ENCODE results near the gene AP1M1. TPM values are rescaled to one million over a fixed set of nuclear protein-coding genes. Genes with fewer than 3 reads are reported as not detected.

AP1M1 gene
- polyA plus RNA-seq, 4 donors = 29.7 to 97.8 (median 58.0) TPM

- DNase-seq = no peak
- no peak for FAIRE-seq
- Histone ChIP-seq H3K27me3 (ENCODE audit: control insufficient read depth in 3 of 3, insufficient read depth in 3 of 3, low read length in 3 of 3) (peaks cover 0 to 2% (median 0%) of the 10 kb centered on the region in 3 donors), H3K4me1 (ENCODE audit: control insufficient read depth in 3 of 3, insufficient read depth in 2 of 3, low read depth in 1 of 3, low read length in 2 of 3) (peaks cover 0 to 28% (median 4%) of the 10 kb centered on the region in 3 donors), H3K9me3 (ENCODE audit: control insufficient read depth in 2 of 2, insufficient read depth in 1 of 2, low read depth in 1 of 2, low read length in 1 of 2) (peaks cover 0 to 5% of the 10 kb centered on the region in 2 donors), H3K27ac (ENCODE audit: low read depth in 1 of 3, low read length in 2 of 3) (no peak overlapping the region), H3K4me3 (ENCODE audit: low read depth in 1 of 3, low read length in 3 of 3) (no peak overlapping the region), H3K36me3 (ENCODE audit: control insufficient read depth in 3 of 3, insufficient read depth in 2 of 3, low read depth in 1 of 3, low read length in 3 of 3) (no peaks in the 10 kb centered on the region)
- WGBS, 3 donors = 34 to 51% (median 38%) methylated on average over 18 of the region's 18 CpGs
Observed at GRCh38 chr19:16261584-16262368, 64.1 kb downstream of the AP1M1 start.

GRCh38 chr19:16262618-16263017 lies 64.9 kb downstream of the AP1M1 start:
- FAIRE-seq (no peak), DNase-seq (peak; percentile 79 to 89)
- H3K27ac ChIP-seq (ENCODE audit: low read depth in 1 of 3, low read length in 2 of 3) = peak overlapping the region in 1 of 3 donors; percentile 58
- peaks cover 0 to 5% of the 10 kb centered on the region in 2 donors for H3K9me3 ChIP-seq (ENCODE audit: control insufficient read depth in 2 of 2, insufficient read depth in 1 of 2, low read depth in 1 of 2, low read length in 1 of 2)
- H3K4me3 ChIP-seq (ENCODE audit: low read depth in 1 of 3, low read length in 3 of 3) = no peak overlapping the region
- no peaks in the 10 kb centered on the region for H3K36me3 ChIP-seq (ENCODE audit: control insufficient read depth in 3 of 3, insufficient read depth in 2 of 3, low read depth in 1 of 3, low read length in 3 of 3)
- 12 to 52% (median 28%) methylated on average over 8 of the region's 8 CpGs for WGBS, 3 donors
- peaks cover 0 to 28% (median 4%) of the 10 kb centered on the region in 3 donors for H3K4me1 ChIP-seq (ENCODE audit: control insufficient read depth in 3 of 3, insufficient read depth in 2 of 3, low read depth in 1 of 3, low read length in 2 of 3)
- H3K27me3 ChIP-seq (ENCODE audit: control insufficient read depth in 3 of 3, insufficient read depth in 3 of 3, low read length in 3 of 3) = peaks cover 0 to 2% (median 0%) of the 10 kb centered on the region in 3 donors

- peak overlapping the region in 1 of 3 donors; percentile 58 for H3K27ac ChIP-seq (ENCODE audit: low read depth in 1 of 3, low read length in 2 of 3)
- no peak for DNase-seq
- H3K9me3 ChIP-seq (ENCODE audit: control insufficient read depth in 2 of 2, insufficient read depth in 1 of 2, low read depth in 1 of 2, low read length in 1 of 2) = peaks cover 0 to 5% of the 10 kb centered on the region in 2 donors
- peaks cover 0 to 28% (median 4%) of the 10 kb centered on the region in 3 donors for H3K4me1 ChIP-seq (ENCODE audit: control insufficient read depth in 3 of 3, insufficient read depth in 2 of 3, low read depth in 1 of 3, low read length in 2 of 3)
- peaks cover 0 to 2% (median 0%) of the 10 kb centered on the region in 3 donors for H3K27me3 ChIP-seq (ENCODE audit: control insufficient read depth in 3 of 3, insufficient read depth in 3 of 3, low read length in 3 of 3)
- no peak for FAIRE-seq
- WGBS, 3 donors = 18 to 53% (median 40%) methylated on average over 13 to 14 of the region's 14 CpGs
- no peak overlapping the region for H3K4me3 ChIP-seq (ENCODE audit: low read depth in 1 of 3, low read length in 3 of 3)
- no peaks in the 10 kb centered on the region for H3K36me3 ChIP-seq (ENCODE audit: control insufficient read depth in 3 of 3, insufficient read depth in 2 of 3, low read depth in 1 of 3, low read length in 3 of 3)
Observed at GRCh38 chr19:16263141-16263761, 65.5 kb downstream of the AP1M1 start.

DNA sequence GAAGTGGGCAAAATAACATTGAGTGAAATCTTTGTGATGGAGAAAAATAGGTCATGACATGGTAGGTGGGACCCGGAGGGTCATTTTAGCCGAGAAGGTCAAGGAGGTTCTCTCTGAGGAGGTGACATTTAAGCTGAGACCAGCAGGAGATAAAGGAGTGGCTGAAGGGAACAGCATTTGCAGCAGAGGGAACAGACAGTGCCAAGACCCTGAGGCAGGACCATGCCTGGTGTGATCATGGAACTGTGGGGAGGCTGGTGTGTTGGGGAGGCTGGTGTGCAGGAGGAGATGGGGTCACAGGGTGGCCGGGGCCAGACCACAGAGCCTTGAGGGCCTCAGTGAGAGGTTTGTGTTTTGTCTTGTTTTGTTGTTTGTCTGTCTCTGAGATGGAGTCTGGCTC lies 67.5 kb downstream of the AP1M1 start:
- Histone ChIP-seq H3K9me3 (ENCODE audit: control insufficient read depth in 2 of 2, insufficient read depth in 1 of 2, low read depth in 1 of 2, low read length in 1 of 2) (peaks cover 0 to 4% of the 10 kb centered on the region in 2 donors), H3K4me3 (ENCODE audit: low read depth in 1 of 3, low read length in 3 of 3) (no peak overlapping the region), H3K36me3 (ENCODE audit: control insufficient read depth in 3 of 3, insufficient read depth in 2 of 3, low read depth in 1 of 3, low read length in 3 of 3) (no peaks in the 10 kb centered on the region), H3K4me1 (ENCODE audit: control insufficient read depth in 3 of 3, insufficient read depth in 2 of 3, low read depth in 1 of 3, low read length in 2 of 3) (peaks cover 0 to 28% (median 4%) of the 10 kb centered on the region in 3 donors), H3K27ac (ENCODE audit: low read depth in 1 of 3, low read length in 2 of 3) (no peak overlapping the region), H3K27me3 (ENCODE audit: control insufficient read depth in 3 of 3, insufficient read depth in 3 of 3, low read length in 3 of 3) (peaks cover 0 to 2% (median 0%) of the 10 kb centered on the region in 3 donors)
- DNase-seq = no peak
- WGBS, 3 donors = 67 to 89% (median 79%) methylated on average over 3 of the region's 3 CpGs
- no peak for FAIRE-seq

DNA sequence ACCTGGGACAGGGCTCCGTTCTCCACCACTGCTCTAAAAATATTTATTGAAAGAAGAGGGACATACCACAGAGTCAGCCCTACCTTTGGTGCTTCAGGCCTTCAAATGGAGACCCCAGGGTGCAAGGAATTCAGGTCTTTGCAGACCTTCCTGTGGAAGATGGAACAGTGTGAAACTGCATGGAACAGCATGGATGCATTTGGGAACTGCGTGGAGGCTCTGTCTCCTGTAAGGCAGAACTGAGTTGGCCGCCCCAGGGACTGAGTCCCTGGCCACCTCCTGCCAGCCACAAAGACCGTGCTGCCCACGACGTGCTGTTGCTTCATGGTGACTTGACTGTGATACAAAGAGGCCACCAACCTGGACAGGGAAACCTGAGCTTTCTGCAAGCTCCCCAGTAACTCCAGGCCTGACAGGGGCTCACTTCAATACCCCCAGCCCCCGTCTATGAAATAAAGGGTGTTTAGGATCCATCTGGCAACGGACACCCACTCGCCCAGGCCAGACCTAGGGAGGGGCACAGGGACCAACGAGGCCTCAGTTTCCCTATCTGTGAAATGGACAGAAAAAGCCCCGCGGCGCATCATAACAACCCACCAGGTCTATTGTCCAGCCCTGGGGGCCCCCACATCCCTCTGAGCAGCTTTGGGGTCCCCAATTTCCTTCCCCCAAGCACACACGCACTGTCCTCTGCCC lies 68.3 kb downstream of the AP1M1 start:
- no peaks in the 10 kb centered on the region for H3K36me3 ChIP-seq (ENCODE audit: control insufficient read depth in 3 of 3, insufficient read depth in 2 of 3, low read depth in 1 of 3, low read length in 3 of 3)
- H3K4me1 ChIP-seq (ENCODE audit: control insufficient read depth in 3 of 3, insufficient read depth in 2 of 3, low read depth in 1 of 3, low read length in 2 of 3) = peaks cover 0 to 28% (median 4%) of the 10 kb centered on the region in 3 donors
- WGBS, 3 donors = 81 to 89% (median 81%) methylated on average over 14 of the region's 14 CpGs
- no peak overlapping the region for H3K27ac ChIP-seq (ENCODE audit: low read depth in 1 of 3, low read length in 2 of 3)
- no peaks in the 10 kb centered on the region for H3K9me3 ChIP-seq (ENCODE audit: control insufficient read depth in 2 of 2, insufficient read depth in 1 of 2, low read depth in 1 of 2, low read length in 1 of 2)
- FAIRE-seq (no peak), DNase-seq (no peak)
- H3K27me3 ChIP-seq (ENCODE audit: control insufficient read depth in 3 of 3, insufficient read depth in 3 of 3, low read length in 3 of 3) = peaks cover 0 to 2% (median 0%) of the 10 kb centered on the region in 3 donors
- no peak overlapping the region for H3K4me3 ChIP-seq (ENCODE audit: low read depth in 1 of 3, low read length in 3 of 3)

DNA sequence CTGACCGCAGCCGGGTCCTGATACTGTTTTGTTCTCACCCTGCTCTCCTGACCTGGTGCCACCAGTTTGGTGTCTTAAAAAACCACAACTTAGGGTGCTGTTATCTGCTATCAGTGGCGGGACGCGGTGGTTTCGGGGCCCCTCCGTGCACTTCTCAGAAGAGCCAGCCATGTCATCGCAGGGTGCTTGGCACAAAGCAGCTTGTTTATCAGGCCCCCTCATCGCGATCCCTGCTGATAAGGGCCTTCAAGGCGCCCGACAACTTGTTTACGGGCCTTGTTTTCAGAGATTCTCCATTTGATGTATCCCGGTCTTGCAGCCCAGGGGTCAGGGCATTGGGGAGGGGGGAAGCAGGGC lies 68.9 kb downstream of the AP1M1 start:
- H3K9me3 ChIP-seq (ENCODE audit: control insufficient read depth in 2 of 2, insufficient read depth in 1 of 2, low read depth in 1 of 2, low read length in 1 of 2) = no peaks in the 10 kb centered on the region
- 3 to 45% (median 13%) methylated on average over 14 of the region's 14 CpGs for WGBS, 3 donors
- peaks cover 0 to 2% (median 0%) of the 10 kb centered on the region in 3 donors for H3K27me3 ChIP-seq (ENCODE audit: control insufficient read depth in 3 of 3, insufficient read depth in 3 of 3, low read length in 3 of 3)
- no peak for FAIRE-seq
- H3K36me3 ChIP-seq (ENCODE audit: control insufficient read depth in 3 of 3, insufficient read depth in 2 of 3, low read depth in 1 of 3, low read length in 3 of 3) = no peaks in the 10 kb centered on the region
- no peak overlapping the region for H3K27ac ChIP-seq (ENCODE audit: low read depth in 1 of 3, low read length in 2 of 3)
- H3K4me1 ChIP-seq (ENCODE audit: control insufficient read depth in 3 of 3, insufficient read depth in 2 of 3, low read depth in 1 of 3, low read length in 2 of 3) = peaks cover 0 to 25% (median 4%) of the 10 kb centered on the region in 3 donors
- no peak overlapping the region for H3K4me3 ChIP-seq (ENCODE audit: low read depth in 1 of 3, low read length in 3 of 3)
- no peak for DNase-seq

- 71 to 82% (median 77%) methylated on average over 17 of the region's 17 CpGs for WGBS, 3 donors
- Histone ChIP-seq H3K4me1 (ENCODE audit: control insufficient read depth in 3 of 3, insufficient read depth in 2 of 3, low read depth in 1 of 3, low read length in 2 of 3) (peaks cover 0 to 3% (median 0%) of the 10 kb centered on the region in 3 donors), H3K36me3 (ENCODE audit: control insufficient read depth in 3 of 3, insufficient read depth in 2 of 3, low read depth in 1 of 3, low read length in 3 of 3) (no peaks in the 10 kb centered on the region), H3K4me3 (ENCODE audit: low read depth in 1 of 3, low read length in 3 of 3) (no peak overlapping the region), H3K9me3 (ENCODE audit: control insufficient read depth in 2 of 2, insufficient read depth in 1 of 2, low read depth in 1 of 2, low read length in 1 of 2) (no peaks in the 10 kb centered on the region), H3K27ac (ENCODE audit: low read depth in 1 of 3, low read length in 2 of 3) (no peak overlapping the region), H3K27me3 (ENCODE audit: control insufficient read depth in 3 of 3, insufficient read depth in 3 of 3, low read length in 3 of 3) (peaks cover 0 to 2% (median 0%) of the 10 kb centered on the region in 3 donors)
- DNase-seq (no peak), FAIRE-seq (no peak)
Observed at GRCh38 chr19:16268676-16269319, 71.1 kb downstream of the AP1M1 start.

DNA sequence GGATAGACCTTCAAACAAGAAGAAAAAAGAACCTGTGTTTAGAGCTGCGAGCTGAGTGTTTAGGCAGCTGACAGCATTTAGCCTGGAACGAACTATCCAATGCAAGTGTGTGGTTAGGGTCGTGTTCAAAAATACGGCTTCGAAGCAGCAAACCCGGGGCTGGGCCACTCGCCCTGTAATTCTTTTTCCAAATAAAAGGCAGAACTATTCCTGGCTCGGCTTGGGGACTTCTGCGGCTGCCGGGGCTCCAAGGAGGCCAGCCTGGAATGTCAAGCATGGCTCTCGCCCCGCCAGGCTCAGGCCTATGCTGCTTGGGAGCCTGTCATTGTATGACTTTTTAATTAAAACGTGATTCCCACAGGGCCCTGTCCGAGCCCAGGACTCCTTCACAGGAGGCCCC lies 75.2 kb downstream of the AP1M1 start:
- Histone ChIP-seq H3K36me3 (ENCODE audit: control insufficient read depth in 3 of 3, insufficient read depth in 2 of 3, low read depth in 1 of 3, low read length in 3 of 3) (no peaks in the 10 kb centered on the region), H3K27me3 (ENCODE audit: control insufficient read depth in 3 of 3, insufficient read depth in 3 of 3, low read length in 3 of 3) (no peaks in the 10 kb centered on the region), H3K27ac (ENCODE audit: low read depth in 1 of 3, low read length in 2 of 3) (peak overlapping the region in 1 of 3 donors; percentile 32), H3K4me1 (ENCODE audit: control insufficient read depth in 3 of 3, insufficient read depth in 2 of 3, low read depth in 1 of 3, low read length in 2 of 3) (no peaks in the 10 kb centered on the region), H3K4me3 (ENCODE audit: low read depth in 1 of 3, low read length in 3 of 3) (no peak overlapping the region), H3K9me3 (ENCODE audit: control insufficient read depth in 2 of 2, insufficient read depth in 1 of 2, low read depth in 1 of 2, low read length in 1 of 2) (peaks cover 0 to 2% of the 10 kb centered on the region in 2 donors)
- FAIRE-seq (no peak), DNase-seq (no peak)
- WGBS, 3 donors = 62 to 95% (median 84%) methylated on average over 14 of the region's 14 CpGs

All from small intestine (tissue), 7 donors.